GM12878 (cell line): ENCODE results near the gene ZIK1. TPM values are rescaled to one million over a fixed set of nuclear protein-coding genes. Genes with fewer than 3 reads are reported as not detected.

Source experiments
- ATAC-seq: fragments of 200-7000 bp; cut with Tn5 transposase; 3 replicates; pipeline ENCODE4 v1.9.1; 2020; ENCODE audit warnings: mild to moderate bottlenecking, moderate library complexity
- BruUV-seq: library from RNA; stranded (reverse); fragments of 400-500 nt; replicated peaks from 2 replicates; lab custom pipeline; 2021; lab: Mats Ljungman, UMichigan
- CTCF ChIA-PET: fragments of 300-600 bp; sonication (Branson Sonifier 250); formaldehyde crosslinking; extraction: SDS; loops from one replicate; lab custom pipeline; 2021; ENCODE audit warnings: inconsistent platforms; lab: Yijun Ruan, JAX
- POLR2A ChIA-PET: fragments of 350-600 bp; formaldehyde crosslinking; extraction: SDS; loops from one replicate; lab custom pipeline; 2021; ENCODE audit warnings: inconsistent platforms; lab: Charles Lee
- RAD21 ChIA-PET: fragments of 300-600 bp; sonication (Branson Sonifier 250); formaldehyde crosslinking; loops from one replicate; lab custom pipeline; 2023; ENCODE audit warnings: antibody characterized with exemption; ENCODE audit not compliant: unreplicated experiment; lab: Charles Lee
- SMC1A ChIA-PET: fragments of 300-600 bp; sonication (Branson Sonifier 250); formaldehyde crosslinking; loops from one replicate; lab custom pipeline; 2023; ENCODE audit not compliant: unreplicated experiment, uncharacterized antibody; lab: Charles Lee
- DNase-seq: peaks from one replicate; pipeline ENCODE4 v3.0.0-alpha.2; 2011; ENCODE audit warnings: low read depth, low spot score
- FAIRE-seq: peaks from 3 replicates; lab custom pipeline; 2011; peaks lifted over from hg19 to GRCh38; lab: Jason Lieb, UNC
- H2AFZ ChIP-seq: 2 replicates; pipeline ENCODE4 v1.6.0; 2011; ENCODE audit warnings: low read depth, low read length, control low read depth; ENCODE audit not compliant: control insufficient read depth
- H3K27ac ChIP-seq: 2 replicates; pipeline ENCODE4 v1.5.1; 2011; ENCODE audit warnings: control low read depth; ENCODE audit not compliant: control insufficient read depth, insufficient read depth
- H3K27me3 ChIP-seq, 2 experiments: replicated peaks in 1 of 2; 2 replicates each; pipeline versions ENCODE4 v1.6.0 to v1.6.1; 2011; ENCODE audit warnings: low read length in 1 of 2; ENCODE audit not compliant: control insufficient read depth in 2 of 2, insufficient read depth in 2 of 2
- H3K36me3 ChIP-seq, 2 experiments: 2 replicates each; pipeline ENCODE4 v1.5.1; 2011; ENCODE audit warnings: low read length in 1 of 2; ENCODE audit not compliant: control insufficient read depth in 2 of 2, insufficient read depth in 2 of 2
- H3K4me1 ChIP-seq: 2 replicates; pipeline ENCODE4 v1.6.1; 2011; ENCODE audit warnings: mild to moderate bottlenecking, low read length, moderate library complexity, mixed read lengths; ENCODE audit not compliant: control insufficient read depth, insufficient read depth
- H3K4me2 ChIP-seq: 2 replicates; pipeline ENCODE4 v1.6.0; 2011; ENCODE audit warnings: control low read depth; ENCODE audit not compliant: control insufficient read depth, insufficient read depth
- H3K4me3 ChIP-seq: fragments of 200-600 bp; sonication (generic); 2 replicates; pipeline ENCODE4 v1.5.1; 2016
- H3K79me2 ChIP-seq: 2 replicates; pipeline ENCODE4 v1.6.0; 2011; ENCODE audit warnings: low read length; ENCODE audit not compliant: control insufficient read depth, insufficient read depth
- H3K9ac ChIP-seq: 2 replicates; pipeline ENCODE4 v1.8.0; 2011; ENCODE audit warnings: low read length, control low read depth, mixed read lengths; ENCODE audit not compliant: control insufficient read depth, insufficient read depth
- H3K9me3 ChIP-seq: replicated peaks from 3 replicates; pipeline ENCODE4 v1.5.1; 2011; ENCODE audit warnings: mild to moderate bottlenecking, low read length; ENCODE audit not compliant: control insufficient read depth, insufficient read depth
- H4K20me1 ChIP-seq: 2 replicates; pipeline ENCODE4 v1.6.0; 2011; ENCODE audit not compliant: control insufficient read depth, insufficient read depth
- BHLHE40 ChIP-seq, 2 experiments: fragments of 450-650 bp in 1 of 2; IDR thresholded peaks; 2 replicates each; pipeline ENCODE4 v1.6.1; 2011 to 2017; ENCODE audit warnings: low read depth in 2 of 2, borderline replicate concordance in 1 of 2, improper control_type of control experiment in 1 of 2, low read length in 1 of 2, mild to moderate bottlenecking in 1 of 2
- CBX5 ChIP-seq: sonication (generic); IDR thresholded peaks from 2 replicates; pipeline ENCODE4 v1.6.1; 2016; ENCODE audit warnings: low read depth, moderate library complexity, mild to moderate bottlenecking, inconsistent platforms
- CHD4 ChIP-seq: fragments of 200-600 bp; sonication (generic); IDR thresholded peaks from 2 replicates; pipeline ENCODE4 v1.6.1; 2016; ENCODE audit warnings: mild to moderate bottlenecking
- CREB1 ChIP-seq: IDR thresholded peaks from 2 replicates; pipeline ENCODE4 v1.6.1; 2012; ENCODE audit warnings: low read depth, mild to moderate bottlenecking, inconsistent platforms
- DPF2 ChIP-seq: fragments of 450-650 bp; IDR thresholded peaks from 2 replicates; pipeline ENCODE4 v1.6.1; 2017; ENCODE audit warnings: mild to moderate bottlenecking
- JUND ChIP-seq: IDR thresholded peaks from 2 replicates; pipeline ENCODE4 v1.6.1; 2012; ENCODE audit warnings: low read depth, mild to moderate bottlenecking, low read length, improper control_type of control experiment, moderate library complexity
- KLF5 ChIP-seq: fragments of 450-650 bp; IDR thresholded peaks from 2 replicates; pipeline ENCODE4 v1.6.1; 2014; ENCODE audit warnings: mild to moderate bottlenecking; ENCODE audit not compliant: partially characterized antibody
- SP1 ChIP-seq: IDR thresholded peaks from one replicate; pipeline ENCODE4 v1.6.1; 2011; ENCODE audit warnings: low read depth, low read length
- SPI1 ChIP-seq: IDR thresholded peaks from 2 replicates; pipeline ENCODE4 v1.6.1; 2011; ENCODE audit warnings: low read depth, mild to moderate bottlenecking, low read length, moderate library complexity, borderline replicate concordance; ENCODE audit not compliant: insufficient read depth
- SREBF1 ChIP-seq: IDR thresholded peaks from 2 replicates; pipeline ENCODE4 v1.6.1; 2012; ENCODE audit warnings: mild to moderate bottlenecking, low read length
- TCF7 ChIP-seq: IDR thresholded peaks from 2 replicates; pipeline ENCODE4 v1.6.1; 2014; ENCODE audit warnings: antibody characterized with exemption, borderline replicate concordance
- WGBS: methylation state at CpG from one replicate; pipeline ENCODE4 v1.1.6; 2016; ENCODE audit warnings: low lambda C conversion rate; ENCODE audit not compliant: insufficient replicate concordance, insufficient coverage; ENCODE audit errors: missing lambda C conversion rate; 5-methylcytosine and 5-hydroxymethylcytosine counted together
- in situ Hi-C: fragments of 300-500 bp; cut with MboI; formaldehyde crosslinking; loops from 9 replicates; pipeline ENCODE4 v1.14.3; 2018; ENCODE audit warnings: mixed read lengths
- intact Hi-C: fragments of 100-400 bp; cut with micrococcal nuclease; formaldehyde crosslinking; loops from one replicate; pipeline ENCODE4 v1.14.2; 2022; ENCODE audit not compliant: unreplicated experiment
- polyA plus RNA-seq, 11 experiments: library from polyadenylated mRNA; depleted of rRNA in 4 of 11; unstranded in 6 of 11; stranded (reverse) in 5 of 11; fragments of >200 nt; fragmentation: Nextera tagmentation in 4 of 11; fragmentation: Illumina TruSeq in 1 of 11; extraction: Ambion mirVana in 4 of 11; extraction: Trizol in 1 of 11; gene quantifications; 1 replicate in 1 of 11; 2 replicates in 10 of 11; pipeline versions ENCODE4 v1.2.1 to v1.2.3, GENCODE V29; 2011 to 2016; ENCODE audit warnings: inconsistent platforms in 2 of 11, missing spikeins in 2 of 11, low read depth in 1 of 11
- total RNA-seq, 4 experiments: library from RNA; depleted of rRNA in 3 of 4; stranded (reverse); fragments of >200 nt in 3 of 4; fragmentation: Illumina TruSeq in 1 of 4; extraction: Trizol in 1 of 4; gene quantifications; 2 replicates each; pipeline versions ENCODE4 v1.2.1 to v1.2.3, GENCODE V29; 2013 to 2021

The ZIK1 gene
- total and polyA plus RNA-seq, 10 of the 15 experiments (the other 5 are each of a cell fraction or from before 2014, with no cell fraction given), result 0.45 to 4.7 (median 2.7) TPM

GRCh38 chr19:57613941-57614743, 30.2 kb downstream of the ZIK1 start, which contains the start of gene ZNF134 (continued):
- TF ChIP-seq DPF2 (peak; percentile 59; the same call in 1 of the 2 replicates), BHLHE40 (IDR thresholded peaks at IDR 0.05; ENCODE audit: borderline replicate concordance in 1 of 2, low read depth in 2 of 2, low read length in 1 of 2) (peak in 1 of 2 experiments; percentile 25; a peak in 1 of 4 replicates), TCF7 (no peak), CHD4 (no peak), SP1 (peak; percentile 43), CREB1 (peak; percentile 57; the same call in 1 of the 2 replicates), SREBF1 (no peak)

DNA sequence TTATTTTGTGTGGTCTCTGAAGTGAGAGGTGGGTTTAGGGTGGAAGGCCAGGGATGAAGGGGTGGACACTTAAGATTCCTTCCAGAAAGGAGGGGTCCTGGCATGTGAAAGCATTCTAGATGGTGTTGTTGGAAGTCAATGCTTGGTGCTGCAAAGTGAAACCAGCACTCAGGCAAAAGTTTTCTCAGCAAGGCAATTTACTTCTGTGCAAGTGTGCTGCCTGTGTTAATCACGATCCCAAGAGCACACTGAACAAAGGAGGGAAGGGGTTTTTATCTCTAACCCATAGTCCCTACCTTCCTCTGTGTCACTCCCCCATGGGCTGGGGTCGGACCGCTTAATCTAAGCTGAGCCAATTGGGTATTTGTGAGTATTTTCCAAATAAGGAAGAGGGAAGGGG, 31.4 kb downstream of the ZIK1 start:
- H3K4me3 ChIP-seq, result peak overlapping the region; percentile 88; the same call in 1 of the 2 replicates
- H3K9ac ChIP-seq, result no peak overlapping the region
- POLR2A ChIA-PET, result no interaction called here
- peaks cover 6 to 23% of the 10 kb centered on the region in 2 experiments for H3K36me3 ChIP-seq
- CTCF ChIA-PET, result no interaction called here
- H3K27ac ChIP-seq, result no peak overlapping the region
- peaks cover 60% of the 10 kb centered on the region for H3K9me3 ChIP-seq
- no peak for ATAC-seq
- WGBS, result 93% methylated on average over 3 of the region's 3 CpGs
- SMC1A ChIA-PET, result no interaction called here
- H4K20me1 ChIP-seq, result no peaks in the 10 kb centered on the region
- RAD21 ChIA-PET, result no interaction called here
- TF ChIP-seq KLF5 (peak; percentile 94), JUND (no peak), TCF7 (no peak), SPI1 (no peak), CBX5 (peak; percentile 98)
- H3K79me2 ChIP-seq, result peaks cover 14% of the 10 kb centered on the region
- in situ Hi-C loops (no loop called here), intact Hi-C loops (no loop called here)
- H3K4me1 ChIP-seq, result no peaks in the 10 kb centered on the region
- no peak overlapping the region for H2AFZ ChIP-seq
- H3K4me2 ChIP-seq, result peak overlapping the region; percentile 79; the same call in 1 of the 2 replicates
- FAIRE-seq, result no peak
- H3K27me3 ChIP-seq, result no peaks in the 10 kb centered on the region
- no TSS peak for BruUV-seq
- DNase-seq, result no peak
